IPS-11a (cell line): ENCODE results near the gene AGRN.

ENCODE experiments used
- H3K4me3 ChIP-seq: one replicate; pipeline ENCODE4 v1.5.1; 2013; ENCODE audit warnings: low read depth, low read length, control low read depth

AGRN gene

GRCh38 chr1:1034439-1034781, 14.5 kb downstream of the AGRN start:
- H3K4me3 ChIP-seq, result no peak overlapping the region

- H3K4me3 ChIP-seq, result no peak overlapping the region
Measured at GRCh38 chr1:1035291-1035943, 15.5 kb downstream of the AGRN start.

DNA sequence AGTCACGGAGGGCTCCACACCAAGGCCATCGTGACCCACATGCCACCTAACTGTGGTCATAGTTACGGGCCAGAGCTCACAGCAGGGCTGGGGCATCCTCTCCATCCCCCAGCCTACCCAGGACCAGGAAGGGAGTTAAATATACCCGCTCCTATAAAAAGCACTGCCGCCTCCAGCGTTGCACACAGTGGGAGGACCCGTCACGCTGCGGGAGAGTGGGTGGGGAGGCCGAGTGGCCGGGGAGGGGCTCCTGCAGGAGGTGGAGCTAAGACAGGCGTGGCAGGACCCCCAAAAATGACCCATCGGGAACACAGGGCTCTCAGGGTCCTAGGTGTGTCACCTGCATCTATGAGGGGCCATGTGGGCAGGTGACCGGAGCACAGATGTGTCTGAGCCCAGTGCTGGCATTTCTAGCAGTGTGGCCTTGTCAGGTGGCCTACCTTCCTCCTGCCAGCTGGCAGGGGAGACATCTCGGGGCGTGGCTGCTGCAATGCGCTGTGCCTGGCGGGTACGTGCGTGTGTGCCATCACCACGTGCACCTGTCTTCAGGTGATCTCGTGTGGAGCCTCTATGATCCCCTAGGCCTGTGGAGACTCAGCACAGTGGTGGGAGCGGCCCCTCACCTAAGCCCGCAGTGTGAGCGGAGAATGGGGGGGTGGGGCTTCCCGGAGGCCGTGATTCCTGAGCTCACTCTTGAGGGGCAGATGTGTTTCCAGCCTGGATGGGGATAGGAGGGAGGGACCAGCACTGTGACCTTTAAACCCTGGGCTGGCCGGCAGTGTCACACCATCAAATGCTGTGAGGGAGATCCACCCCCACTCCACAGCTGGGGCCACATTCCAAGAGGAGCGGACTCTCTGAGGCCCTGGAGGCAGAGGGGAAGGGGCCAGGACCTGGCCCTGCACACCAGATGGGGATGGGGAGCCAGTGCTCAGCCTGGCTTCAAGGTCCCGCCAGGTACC, 17.7 kb downstream of the AGRN start:
- H3K4me3 ChIP-seq, result no peak overlapping the region

DNA sequence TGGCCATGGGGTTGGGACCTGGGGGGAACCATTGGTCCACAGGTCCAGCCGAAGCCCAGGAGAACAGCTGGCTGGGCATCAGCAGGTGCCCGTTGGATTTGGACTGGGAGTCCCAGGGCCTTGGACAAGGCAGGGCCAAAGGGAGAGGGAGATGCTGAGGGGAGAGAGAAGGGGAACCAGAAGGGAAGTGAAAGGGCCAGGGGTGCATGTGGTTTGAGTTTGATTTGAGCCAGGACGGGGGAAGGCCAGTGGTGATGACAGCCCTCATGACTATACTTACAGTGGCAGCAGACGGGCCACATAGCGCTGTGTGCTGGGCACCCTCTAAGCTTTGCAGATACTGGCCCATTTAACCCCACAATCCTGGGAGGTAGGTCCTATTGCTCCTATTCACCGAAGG, 18.8 kb downstream of the AGRN start:
- H3K4me3 ChIP-seq, result no peak overlapping the region

DNA sequence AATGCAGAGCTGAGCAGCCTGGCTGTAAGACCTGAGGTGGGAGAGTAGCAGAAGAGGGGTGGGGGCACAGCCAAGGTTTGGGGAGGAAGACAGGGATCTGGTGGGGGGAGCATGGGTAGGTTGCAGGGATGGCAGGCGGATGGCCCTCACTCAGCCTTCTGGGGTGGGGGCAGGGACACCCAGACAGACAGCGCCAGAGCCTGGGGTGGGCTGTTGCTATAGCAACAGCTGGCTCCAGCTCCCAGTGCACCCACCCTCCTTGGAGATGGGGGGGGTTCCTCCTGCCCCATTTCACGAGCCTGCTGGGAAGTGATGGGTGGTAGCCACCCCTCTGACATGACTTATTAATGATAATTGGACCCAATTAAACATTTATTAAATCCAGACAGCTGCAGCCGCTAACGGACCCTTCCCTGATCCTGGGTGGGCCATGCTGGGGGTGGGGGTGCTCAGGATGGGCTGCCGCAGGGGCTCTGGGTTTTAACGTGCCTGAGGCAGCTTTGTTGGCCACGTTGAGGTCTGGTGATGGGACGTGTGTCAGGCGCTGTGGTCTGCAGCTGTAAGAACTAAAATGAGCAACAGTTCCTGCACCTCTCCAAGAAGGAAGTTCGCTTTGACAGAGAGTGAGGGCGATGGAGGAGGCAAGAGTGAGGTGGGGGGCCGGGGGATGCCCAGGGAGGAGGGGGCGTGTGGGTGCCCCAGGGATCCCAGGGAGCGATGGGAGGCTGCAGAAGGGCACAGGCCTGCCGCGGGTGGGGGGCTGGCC, 19.4 kb downstream of the AGRN start:
- no peak overlapping the region for H3K4me3 ChIP-seq

- no peak overlapping the region for H3K4me3 ChIP-seq
Measured at GRCh38 chr1:1040004-1040991, 20.4 kb downstream of the AGRN start.

- no peak overlapping the region for H3K4me3 ChIP-seq
Measured at GRCh38 chr1:1041092-1041523, 21.2 kb downstream of the AGRN start.

- no peak overlapping the region for H3K4me3 ChIP-seq
Measured at GRCh38 chr1:1041873-1042272, 22.0 kb downstream of the AGRN start.

GRCh38 chr1:1042835-1043234, 22.9 kb downstream of the AGRN start:
- no peak overlapping the region for H3K4me3 ChIP-seq

DNA sequence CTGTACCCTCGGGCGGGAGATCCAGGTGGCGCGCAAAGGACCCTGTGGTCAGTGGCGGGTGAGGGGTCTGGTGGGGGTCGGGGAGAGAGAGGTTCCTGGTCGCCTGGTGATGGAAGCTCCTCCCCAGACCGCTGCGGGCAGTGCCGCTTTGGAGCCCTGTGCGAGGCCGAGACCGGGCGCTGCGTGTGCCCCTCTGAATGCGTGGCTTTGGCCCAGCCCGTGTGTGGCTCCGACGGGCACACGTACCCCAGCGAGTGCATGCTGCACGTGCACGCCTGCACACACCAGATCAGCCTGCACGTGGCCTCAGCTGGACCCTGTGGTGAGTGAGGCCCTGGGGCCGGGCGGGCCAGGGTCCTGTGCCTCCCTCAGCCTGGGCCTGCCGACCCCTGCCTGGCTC, 23.5 kb downstream of the AGRN start:
- H3K4me3 ChIP-seq, result no peak overlapping the region

GRCh38 chr1:1043921-1044320, 24.0 kb downstream of the AGRN start:
- no peak overlapping the region for H3K4me3 ChIP-seq

DNA sequence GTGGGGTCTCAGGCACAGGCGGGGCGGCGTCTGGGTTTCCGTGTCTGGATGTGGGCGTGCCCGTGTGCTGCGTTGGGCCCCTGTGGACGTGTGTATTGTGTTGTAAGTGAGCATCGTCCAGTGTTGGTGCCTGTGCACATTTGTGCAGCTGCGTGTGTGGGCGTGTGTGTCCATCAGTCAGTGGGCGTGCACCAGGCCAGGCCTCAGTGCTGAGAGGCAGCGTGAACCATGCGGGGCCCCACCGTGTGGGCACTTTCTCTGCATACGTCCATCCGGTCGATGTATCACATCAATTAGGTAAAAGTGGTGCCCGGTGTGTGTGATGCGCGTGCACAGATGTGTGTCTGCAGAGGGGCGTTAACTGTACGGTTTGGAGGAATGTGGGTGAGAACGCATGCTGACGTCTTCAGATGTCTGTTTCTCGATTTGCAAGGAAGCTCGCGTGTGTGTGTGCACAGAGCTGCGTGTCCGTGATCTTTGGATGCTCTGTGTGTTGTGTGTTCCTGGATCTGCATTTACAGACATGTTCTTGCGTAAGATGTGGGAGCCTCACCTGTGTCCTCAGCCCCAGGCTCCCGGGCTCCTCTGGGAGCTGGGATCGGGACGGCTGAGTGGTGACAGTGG, 24.6 kb downstream of the AGRN start:
- no peak overlapping the region for H3K4me3 ChIP-seq

DNA sequence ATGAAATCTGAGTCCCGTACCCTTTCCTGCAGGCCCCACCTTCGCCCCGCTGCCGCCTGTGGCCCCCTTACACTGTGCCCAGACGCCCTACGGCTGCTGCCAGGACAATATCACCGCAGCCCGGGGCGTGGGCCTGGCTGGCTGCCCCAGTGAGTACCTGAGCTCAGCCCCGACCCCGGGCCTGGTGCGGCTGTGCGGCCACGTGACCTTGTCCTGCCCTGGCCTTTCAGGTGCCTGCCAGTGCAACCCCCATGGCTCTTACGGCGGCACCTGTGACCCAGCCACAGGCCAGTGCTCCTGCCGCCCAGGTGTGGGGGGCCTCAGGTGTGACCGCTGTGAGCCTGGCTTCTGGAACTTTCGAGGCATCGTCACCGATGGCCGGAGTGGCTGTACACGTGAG, 25.2 kb downstream of the AGRN start:
- H3K4me3 ChIP-seq, result no peak overlapping the region

DNA sequence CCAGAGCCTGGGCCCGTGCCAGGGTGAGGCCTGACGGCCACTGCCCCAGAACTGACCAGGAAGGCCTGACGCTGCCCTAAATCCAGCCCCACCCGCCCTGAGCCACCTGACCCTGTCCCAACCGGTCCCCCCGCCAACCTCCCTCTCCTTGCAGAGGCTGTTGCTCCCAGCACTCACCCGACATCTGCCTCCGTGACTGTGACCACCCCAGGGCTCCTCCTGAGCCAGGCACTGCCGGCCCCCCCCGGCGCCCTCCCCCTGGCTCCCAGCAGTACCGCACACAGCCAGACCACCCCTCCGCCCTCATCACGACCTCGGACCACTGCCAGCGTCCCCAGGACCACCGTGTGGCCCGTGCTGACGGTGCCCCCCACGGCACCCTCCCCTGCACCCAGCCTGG, 26.3 kb downstream of the AGRN start:
- no peak overlapping the region for H3K4me3 ChIP-seq

GRCh38 chr1:1046767-1047166, 26.8 kb downstream of the AGRN start:
- H3K4me3 ChIP-seq, result no peak overlapping the region

DNA sequence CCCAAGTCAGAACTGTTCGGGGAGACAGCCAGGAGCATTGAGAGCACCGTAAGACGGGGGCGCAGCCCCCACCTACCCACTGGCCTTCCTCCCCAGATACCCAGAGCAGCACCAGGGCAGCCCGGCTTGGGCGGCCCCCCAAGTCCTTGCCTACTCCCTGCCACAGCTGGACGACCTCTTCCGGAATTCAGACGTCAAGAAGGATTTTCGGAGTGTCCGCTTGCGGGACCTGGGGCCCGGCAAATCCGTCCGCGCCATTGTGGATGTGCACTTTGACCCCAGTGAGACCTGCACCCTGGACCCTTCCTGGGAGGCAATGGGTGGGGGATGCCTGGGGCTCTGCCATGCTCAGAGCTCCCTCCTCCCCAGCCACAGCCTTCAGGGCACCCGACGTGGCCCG, 27.5 kb downstream of the AGRN start:
- H3K4me3 ChIP-seq, result no peak overlapping the region

GRCh38 chr1:1047963-1048362, 28.0 kb downstream of the AGRN start:
- H3K4me3 ChIP-seq, result no peak overlapping the region

- H3K4me3 ChIP-seq, result no peak overlapping the region
Measured at GRCh38 chr1:1048765-1049164, 28.8 kb downstream of the AGRN start.

GRCh38 chr1:1049318-1050165, 29.6 kb downstream of the AGRN start:
- H3K4me3 ChIP-seq, result no peak overlapping the region
